ENCODE data around the gene DPF1.

DNA sequence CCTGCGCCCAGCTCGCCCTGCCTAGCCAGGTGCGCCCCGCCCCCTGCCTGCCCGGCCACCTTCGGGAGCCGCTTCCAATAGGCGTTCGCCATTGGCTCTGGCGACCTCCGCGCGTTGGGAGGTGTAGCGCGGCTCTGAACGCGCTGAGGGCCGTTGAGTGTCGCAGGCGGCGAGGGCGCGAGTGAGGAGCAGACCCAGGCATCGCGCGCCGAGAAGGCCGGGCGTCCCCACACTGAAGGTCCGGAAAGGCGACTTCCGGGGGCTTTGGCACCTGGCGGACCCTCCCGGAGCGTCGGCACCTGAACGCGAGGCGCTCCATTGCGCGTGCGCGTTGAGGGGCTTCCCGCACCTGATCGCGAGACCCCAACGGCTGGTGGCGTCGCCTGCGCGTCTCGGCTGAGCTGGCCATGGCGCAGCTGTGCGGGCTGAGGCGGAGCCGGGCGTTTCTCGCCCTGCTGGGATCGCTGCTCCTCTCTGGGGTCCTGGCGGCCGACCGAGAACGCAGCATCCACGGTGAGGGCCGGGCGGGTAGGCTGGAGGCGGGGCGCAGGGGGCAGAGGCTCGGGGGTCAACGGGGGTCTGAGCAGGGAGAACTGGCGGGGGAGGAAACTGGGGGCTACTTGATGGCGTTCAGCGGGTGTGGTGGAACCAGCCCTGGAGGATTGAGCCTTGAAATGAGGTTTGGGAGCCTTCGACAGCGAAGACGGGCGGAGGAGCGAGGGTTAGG, 40.6 kb upstream of the DPF1 start, which contains the start of gene SPINT2:
- TF ChIP-seq, protein P1, sequence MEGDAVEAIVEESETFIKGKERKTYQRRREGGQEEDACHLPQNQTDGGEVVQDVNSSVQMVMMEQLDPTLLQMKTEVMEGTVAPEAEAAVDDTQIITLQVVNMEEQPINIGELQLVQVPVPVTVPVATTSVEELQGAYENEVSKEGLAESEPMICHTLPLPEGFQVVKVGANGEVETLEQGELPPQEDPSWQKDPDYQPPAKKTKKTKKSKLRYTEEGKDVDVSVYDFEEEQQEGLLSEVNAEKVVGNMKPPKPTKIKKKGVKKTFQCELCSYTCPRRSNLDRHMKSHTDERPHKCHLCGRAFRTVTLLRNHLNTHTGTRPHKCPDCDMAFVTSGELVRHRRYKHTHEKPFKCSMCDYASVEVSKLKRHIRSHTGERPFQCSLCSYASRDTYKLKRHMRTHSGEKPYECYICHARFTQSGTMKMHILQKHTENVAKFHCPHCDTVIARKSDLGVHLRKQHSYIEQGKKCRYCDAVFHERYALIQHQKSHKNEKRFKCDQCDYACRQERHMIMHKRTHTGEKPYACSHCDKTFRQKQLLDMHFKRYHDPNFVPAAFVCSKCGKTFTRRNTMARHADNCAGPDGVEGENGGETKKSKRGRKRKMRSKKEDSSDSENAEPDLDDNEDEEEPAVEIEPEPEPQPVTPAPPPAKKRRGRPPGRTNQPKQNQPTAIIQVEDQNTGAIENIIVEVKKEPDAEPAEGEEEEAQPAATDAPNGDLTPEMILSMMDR (IDR thresholded peaks at IDR 0.05; ENCODE audit: low read length): no peak
- TF ChIP-seq EZH2phosphoT487 (IDR thresholded peaks at IDR 0.05; ENCODE audit: low read length): no peak
